GM19463 (cell line): Measurements from ENCODE around the gene DUSP28.

ENCODE experiments used
- ATAC-seq: cut with Tn5 transposase; IDR thresholded peaks from one replicate; pipeline ENCODE4 v1.9.1; 2021; ENCODE audit warnings: mild to moderate bottlenecking, moderate library complexity; ENCODE audit not compliant: unreplicated experiment

The DUSP28 gene

GRCh38 chr2:240596491-240596931, 36.4 kb downstream of the DUSP28 start:
- ATAC-seq = no peak

DNA sequence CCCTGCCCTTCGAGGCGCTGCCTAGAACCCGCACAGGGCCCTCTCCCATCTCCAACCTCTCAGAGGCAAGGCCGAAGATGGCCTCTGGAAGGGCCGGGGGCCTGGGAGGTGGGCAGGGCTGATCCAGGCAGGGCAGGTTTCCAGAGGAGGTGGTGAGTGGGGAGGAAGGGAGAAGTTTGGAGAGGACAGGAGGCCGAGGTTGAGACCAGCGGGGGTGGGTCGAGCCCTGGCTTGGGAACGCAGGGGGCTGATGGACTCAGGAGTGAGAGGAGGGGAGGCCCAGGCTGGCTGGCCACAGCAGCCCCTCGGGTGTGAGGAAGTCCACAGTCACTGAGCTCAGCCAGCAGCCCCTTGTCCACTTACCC, 36.9 kb downstream of the DUSP28 start:
- ATAC-seq = no peak

DNA sequence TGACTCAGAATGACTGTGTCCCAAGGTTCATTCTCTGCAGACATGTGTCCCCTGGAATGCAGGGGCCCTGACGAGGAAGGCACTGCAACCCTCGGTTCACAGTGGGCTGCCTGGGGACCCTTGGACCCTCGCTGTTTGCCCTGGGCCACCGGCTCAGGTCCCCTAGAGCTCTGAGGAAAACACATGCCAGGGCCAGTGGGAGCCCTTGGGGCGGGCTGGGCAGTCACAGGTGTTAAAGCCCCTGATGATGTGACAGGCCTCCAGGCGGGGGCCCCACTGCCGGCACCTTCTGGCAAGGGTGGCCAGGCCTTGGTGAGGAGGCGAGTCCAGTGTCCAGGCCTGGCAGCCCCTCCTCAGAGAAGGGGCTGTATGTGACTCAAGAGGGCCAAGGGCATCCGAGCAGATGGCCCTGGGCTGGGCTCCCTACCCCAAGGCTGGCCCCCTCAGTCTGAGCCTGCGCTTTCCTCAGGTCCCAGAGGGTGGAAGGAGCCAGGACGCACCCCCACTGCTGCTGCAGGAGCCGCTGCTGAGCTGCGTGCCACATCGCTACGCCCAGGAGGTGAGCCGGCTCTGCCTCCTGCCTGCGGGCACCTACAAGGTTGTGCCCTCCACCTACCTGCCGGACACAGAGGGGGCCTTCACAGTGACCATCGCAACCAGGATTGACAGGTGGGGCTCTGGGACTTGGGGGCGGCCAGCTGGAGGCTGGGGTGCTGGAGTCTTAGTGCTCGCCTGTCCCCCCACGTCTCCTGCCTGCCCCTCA, 37.4 kb downstream of the DUSP28 start:
- ATAC-seq = no peak

GRCh38 chr2:240598311-240598911, 38.3 kb downstream of the DUSP28 start:
- ATAC-seq = no peak

DNA sequence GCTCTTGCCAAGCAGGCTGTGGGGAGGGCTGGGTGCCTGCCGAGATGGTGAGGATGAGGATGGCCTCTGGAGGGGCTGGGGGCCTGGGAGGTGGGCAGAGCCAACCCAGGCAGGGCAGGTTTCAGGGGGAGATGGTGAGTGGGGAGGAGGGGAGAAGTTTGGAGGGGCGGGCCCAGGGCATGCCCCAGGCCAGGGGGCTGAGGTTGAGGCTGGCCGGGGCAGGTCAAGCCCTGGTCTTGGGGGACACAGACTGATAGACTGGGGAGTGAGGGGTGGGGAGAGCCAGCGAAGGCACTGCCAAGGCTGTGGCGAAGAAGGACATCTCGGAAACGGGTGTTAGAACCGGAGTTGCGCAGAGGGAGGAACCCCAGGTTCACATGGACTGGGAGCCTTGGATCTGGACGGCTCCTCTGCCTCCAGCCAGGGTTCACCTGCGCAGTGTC, 39.0 kb downstream of the DUSP28 start:
- ATAC-seq = no peak

- no peak for ATAC-seq
These were observed 40.3 kb downstream of the DUSP28 start for GRCh38 chr2:240600451-240600961.

- no peak for ATAC-seq
These were observed 41.1 kb downstream of the DUSP28 start for GRCh38 chr2:240601061-240601830.

DNA sequence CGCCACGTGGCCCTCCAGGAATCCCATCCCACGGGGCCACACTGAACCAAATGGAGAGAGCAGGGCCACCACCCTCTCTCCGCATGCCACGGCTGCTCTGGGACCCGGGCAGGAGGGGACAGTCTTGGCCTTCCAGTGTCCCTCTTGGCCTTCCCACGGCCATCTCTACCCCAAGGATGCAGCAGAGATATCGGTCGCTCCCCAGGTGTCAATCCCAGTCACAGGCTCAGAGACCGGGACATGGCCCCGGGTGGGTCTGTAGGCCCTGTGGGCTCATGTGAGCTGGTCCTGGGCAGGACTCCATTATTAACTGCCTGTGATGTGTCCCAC, 41.6 kb downstream of the DUSP28 start:
- no peak for ATAC-seq

DNA sequence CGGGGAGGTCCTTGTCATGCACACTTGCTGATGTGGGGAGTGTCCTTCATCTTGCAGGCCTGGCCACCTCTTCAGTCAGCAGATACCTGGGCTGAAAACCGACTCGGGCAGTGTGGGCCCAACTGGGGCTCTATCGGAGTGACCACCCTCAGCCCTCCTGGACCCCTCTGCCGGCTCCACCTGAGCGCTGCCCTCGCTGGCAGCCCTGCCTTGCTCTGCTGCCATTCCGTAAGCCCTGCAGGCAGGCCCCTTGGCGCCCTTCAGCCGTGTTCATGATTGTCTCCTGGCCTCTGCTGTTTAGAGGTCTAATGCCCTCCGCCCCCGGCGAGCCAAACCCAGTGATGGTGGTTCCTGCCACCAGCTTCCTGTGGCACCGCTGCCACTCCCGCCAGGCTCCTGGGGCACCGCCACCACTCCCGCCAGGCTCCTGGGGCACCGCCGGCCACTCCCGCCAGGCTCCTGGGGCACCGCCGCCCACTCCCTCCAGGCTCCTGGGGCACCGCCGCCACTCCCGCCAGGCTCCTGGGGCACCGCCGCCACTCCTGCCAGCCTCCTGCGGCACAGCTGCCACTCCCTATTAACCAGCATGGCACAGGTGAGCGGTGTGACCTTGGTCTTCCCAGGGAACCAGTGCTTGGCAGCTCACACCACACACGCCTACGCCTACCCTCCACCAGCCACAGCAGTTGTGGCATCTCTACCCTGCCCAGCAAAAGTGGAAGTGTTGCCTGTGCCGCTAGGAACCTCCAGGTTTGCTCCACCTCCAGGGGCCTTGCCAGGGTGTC, 42.3 kb downstream of the DUSP28 start:
- no peak for ATAC-seq

GRCh38 chr2:240603081-240603835, 43.1 kb downstream of the DUSP28 start:
- ATAC-seq = no peak

- ATAC-seq = no peak
These were observed 43.7 kb downstream of the DUSP28 start for GRCh38 chr2:240603846-240604245.

GRCh38 chr2:240604291-240604938, 44.3 kb downstream of the DUSP28 start:
- no peak for ATAC-seq

DNA sequence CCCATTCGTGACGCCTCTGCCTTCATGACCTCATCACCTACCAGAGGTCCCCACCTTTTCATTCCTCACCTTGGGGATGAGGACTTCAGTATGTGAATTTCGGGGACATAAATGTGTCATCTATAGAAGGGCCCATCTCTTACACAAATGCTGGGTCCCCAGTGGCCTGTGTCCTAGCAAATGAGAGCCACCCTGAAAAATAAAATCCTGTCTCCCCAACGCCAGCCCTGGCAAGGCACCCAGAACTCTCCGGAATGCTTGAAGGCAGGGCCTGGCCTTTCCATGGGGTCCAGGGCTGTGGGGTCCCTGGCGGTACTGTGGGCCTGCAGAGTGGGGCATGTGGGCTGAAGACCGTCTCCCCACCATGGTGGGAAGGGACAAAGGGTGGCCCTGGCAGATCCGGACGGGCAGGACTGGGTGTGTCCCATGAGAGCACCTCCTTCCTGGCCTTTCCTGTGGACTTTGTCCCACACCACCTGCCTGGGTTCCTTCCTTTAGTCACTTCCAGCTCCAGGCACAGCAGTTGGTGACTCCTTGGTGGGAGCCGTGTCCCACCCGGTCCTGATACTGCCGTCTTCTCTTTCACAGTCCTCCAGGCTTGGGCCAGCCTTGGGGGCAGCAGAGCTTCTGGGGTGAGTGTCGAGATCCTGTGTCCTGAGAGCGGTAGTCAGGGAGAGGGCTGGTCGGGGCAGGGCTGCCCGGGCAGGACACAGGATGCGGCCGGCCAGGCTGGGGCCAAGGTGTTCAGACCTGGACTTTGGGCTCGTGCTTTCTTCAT, 45.0 kb downstream of the DUSP28 start:
- ATAC-seq = no peak

DNA sequence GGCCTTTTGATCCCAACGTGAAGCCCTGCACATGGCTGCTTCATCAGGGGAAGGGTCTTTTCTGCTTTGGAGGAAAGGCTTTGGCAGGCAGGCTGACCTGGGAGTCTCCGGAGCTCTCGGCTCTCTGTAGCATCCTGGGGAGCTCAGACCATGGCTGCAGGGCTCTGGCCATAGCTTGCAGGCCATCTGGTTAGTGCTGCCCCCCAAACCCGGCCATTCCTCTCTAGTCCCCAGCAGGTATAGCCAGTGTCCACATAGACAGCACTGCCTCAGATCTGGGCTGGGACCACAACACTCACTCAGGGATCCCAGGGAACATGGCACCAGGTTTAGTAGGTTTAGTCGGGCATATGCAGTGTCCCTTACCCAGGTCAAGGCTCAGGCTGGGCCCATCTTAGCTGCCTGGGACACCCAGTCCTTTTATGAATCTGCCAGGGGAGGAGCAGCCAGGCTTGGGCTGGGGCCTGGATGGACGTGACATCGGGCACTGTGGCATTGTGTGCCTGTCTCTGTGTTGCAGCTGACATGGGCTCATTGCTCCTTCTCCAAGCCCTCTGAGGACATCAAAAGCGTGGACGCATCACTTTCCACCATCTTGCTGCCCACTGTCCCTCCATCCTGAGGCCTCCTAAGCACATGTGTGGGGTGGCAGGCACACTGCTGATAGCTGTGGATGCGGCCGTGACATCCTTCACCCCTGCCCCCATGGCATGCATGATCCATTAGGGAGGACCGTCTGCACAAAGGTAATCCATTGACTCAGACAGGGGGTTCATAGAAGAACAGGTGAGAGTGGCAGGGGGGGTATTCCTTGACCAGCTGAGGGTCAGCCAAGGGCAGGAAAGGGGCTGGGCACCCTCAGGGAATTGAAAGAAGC, 45.9 kb downstream of the DUSP28 start:
- ATAC-seq = no peak

GRCh38 chr2:240611601-240612210, 51.5 kb downstream of the DUSP28 start:
- ATAC-seq = no peak
